NB4 (cell line): Measurements from ENCODE around the gene SYT8.

ENCODE experiments used
- CTCF ChIP-seq: IDR thresholded peaks from one replicate; pipeline ENCODE4 v1.5.1; 2012; ENCODE audit warnings: low read depth, low read length
- MYC ChIP-seq: IDR thresholded peaks from 2 replicates; pipeline ENCODE4 v1.6.1; 2011; ENCODE audit warnings: low read depth, low read length
- POLR2A ChIP-seq: IDR thresholded peaks from 2 replicates; pipeline ENCODE4 v1.6.1; 2011; ENCODE audit warnings: mild to moderate bottlenecking; ENCODE audit not compliant: insufficient read length; ENCODE audit errors: extremely low read depth
- TF ChIP-seq, protein P1 (sequence below): IDR thresholded peaks from 2 replicates; pipeline ENCODE4 v1.6.1; 2011; ENCODE audit warnings: low read depth, low read length

DNA sequence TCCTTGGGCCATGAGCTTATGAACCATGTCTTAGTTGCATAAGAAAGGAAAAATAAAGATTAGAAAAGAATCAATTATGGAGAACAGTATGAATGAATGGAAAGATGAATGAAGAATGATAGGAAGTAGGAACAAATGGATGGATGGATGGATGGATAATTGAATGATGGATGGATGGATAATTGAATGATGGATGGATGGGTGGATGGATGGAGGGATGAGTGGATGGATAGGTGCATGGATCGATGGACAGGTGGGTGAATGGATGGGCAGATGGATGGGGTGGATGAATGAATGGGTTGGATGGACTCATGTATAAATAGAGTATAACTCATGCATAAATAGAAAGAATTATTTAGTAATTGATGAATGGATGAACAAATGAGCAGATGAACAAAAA lies 25.3 kb downstream of the SYT8 start:
- TF ChIP-seq CTCF: no peak
- TF ChIP-seq, protein P1, sequence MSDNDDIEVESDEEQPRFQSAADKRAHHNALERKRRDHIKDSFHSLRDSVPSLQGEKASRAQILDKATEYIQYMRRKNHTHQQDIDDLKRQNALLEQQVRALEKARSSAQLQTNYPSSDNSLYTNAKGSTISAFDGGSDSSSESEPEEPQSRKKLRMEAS: no peak
- no peak for TF ChIP-seq POLR2A
- TF ChIP-seq MYC: no peak
